Measurements from ENCODE around the gene IL6. TPM values are rescaled to one million over a fixed set of nuclear protein-coding genes. Genes with fewer than 3 reads are reported as not detected.
"Not testable (repeated sequence)": the region's sequence is repeated elsewhere in the genome, so short reads cannot be mapped to it uniquely, and the experiment has no call there.

The IL6 gene
- polyA plus RNA-seq, 1 experiment = 31.0 TPM

GRCh38 chr7:22681852-22682657, 44.9 kb upstream of the IL6 start:
- Histone ChIP-seq H3K4me3 (ENCODE audit: low read depth, low read length) (no peak overlapping the region), H3K36me3 (ENCODE audit: control insufficient read depth, insufficient read depth, low read length) (no peaks in the 10 kb centered on the region), H3K27me3 (ENCODE audit: control insufficient read depth, insufficient read depth, low read length) (no peaks in the 10 kb centered on the region)
- DNase-seq (ENCODE audit: low read depth) = no peak
- ChIA-PET CTCF (interaction anchor here (0.9 to 1.5 kb wide), 2 partner anchors 10 to 14 kb away, joined by 4 to 5 read pairs; no protein-coding TSS in a partner anchor), POLR2A (no interaction called here)
- TF ChIP-seq CTCF (IDR thresholded peaks at IDR 0.05; ENCODE audit: insufficient read depth, low read depth, low read length) = no peak

- DNase-seq (ENCODE audit: low read depth) = no peak
Observed at GRCh38 chr7:22683379-22683778, 43.6 kb upstream of the IL6 start.

GRCh38 chr7:22686620-22687019, 40.4 kb upstream of the IL6 start:
- CTCF ChIA-PET = interaction anchor here (1.4 kb wide), 1 partner anchor 11 kb away, joined by 3 read pairs; no protein-coding TSS in a partner anchor
- Histone ChIP-seq H3K4me3 (ENCODE audit: low read depth, low read length) (no peak overlapping the region), H3K36me3 (ENCODE audit: control insufficient read depth, insufficient read depth, low read length) (no peaks in the 10 kb centered on the region), H3K27me3 (ENCODE audit: control insufficient read depth, insufficient read depth, low read length) (no peaks in the 10 kb centered on the region)
- no peak for TF ChIP-seq CTCF (IDR thresholded peaks at IDR 0.05; ENCODE audit: insufficient read depth, low read depth, low read length)
- DNase-seq (ENCODE audit: low read depth) = no peak
- POLR2A ChIA-PET = no interaction called here

More at GRCh38 chr7:22683379-22683778, 43.6 kb upstream of the IL6 start:
- no peaks in the 10 kb centered on the region for H3K27me3 ChIP-seq (ENCODE audit: control insufficient read depth, insufficient read depth, low read length)
- no peak overlapping the region for H3K4me3 ChIP-seq (ENCODE audit: low read depth, low read length)
- TF ChIP-seq CTCF (IDR thresholded peaks at IDR 0.05; ENCODE audit: insufficient read depth, low read depth, low read length) = no peak
- ChIA-PET POLR2A (no interaction called here), CTCF (no interaction called here)
- H3K36me3 ChIP-seq (ENCODE audit: control insufficient read depth, insufficient read depth, low read length) = no peaks in the 10 kb centered on the region

- CTCF ChIA-PET = no interaction called here
- Histone ChIP-seq H3K36me3 (ENCODE audit: control insufficient read depth, insufficient read depth, low read length) (no peaks in the 10 kb centered on the region), H3K4me3 (ENCODE audit: low read depth, low read length) (no peak overlapping the region), H3K27me3 (ENCODE audit: control insufficient read depth, insufficient read depth, low read length) (no peaks in the 10 kb centered on the region)
- POLR2A ChIA-PET = no interaction called here
- no peak for TF ChIP-seq CTCF (IDR thresholded peaks at IDR 0.05; ENCODE audit: insufficient read depth, low read depth, low read length)
- no peak for DNase-seq (ENCODE audit: low read depth)
Observed at GRCh38 chr7:22688084-22688483, 38.9 kb upstream of the IL6 start.

GRCh38 chr7:22688934-22689333, 38.1 kb upstream of the IL6 start:
- POLR2A ChIA-PET; H3K4me3 ChIP-seq (ENCODE audit: low read depth, low read length); H3K36me3 ChIP-seq (ENCODE audit: control insufficient read depth, insufficient read depth, low read length); DNase-seq (ENCODE audit: low read depth); H3K27me3 ChIP-seq (ENCODE audit: control insufficient read depth, insufficient read depth, low read length); CTCF ChIA-PET: not testable (repeated sequence)
